Middle frontal gyrus (tissue), 1 donor: Measurements from ENCODE around the gene EDAR.

Experiments
- DNase-seq: peaks from one replicate; pipeline ENCODE4 v3.0.0-alpha.2; 2015; ENCODE audit warnings: low spot score; ENCODE audit errors: extremely low spot score

EDAR gene

DNA sequence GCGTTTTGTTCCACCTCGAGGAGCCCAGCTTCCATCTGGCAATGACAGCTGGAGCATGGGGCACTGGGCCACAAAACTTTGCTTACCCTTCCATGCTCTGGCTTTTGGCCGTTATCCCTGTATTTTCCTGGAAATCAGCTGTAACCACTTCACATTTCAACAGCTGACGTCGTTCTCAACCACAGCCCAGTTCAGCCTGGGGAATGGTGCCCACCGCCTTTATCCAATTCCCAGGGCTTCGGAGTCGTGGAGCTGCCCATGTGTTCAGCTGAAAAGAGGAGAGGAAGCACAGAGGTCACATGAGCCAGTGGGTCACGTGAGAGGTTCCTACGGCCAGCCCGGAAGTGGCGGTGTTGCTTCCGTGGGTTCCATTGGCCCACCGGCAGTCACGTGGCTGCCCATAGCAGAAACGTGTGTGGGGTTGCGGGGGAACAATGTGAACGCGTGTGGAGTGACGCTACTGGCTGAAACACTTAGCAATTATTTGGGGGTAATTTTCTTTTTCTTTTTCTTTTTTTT, 16.7 kb upstream of the EDAR start:
- DNase-seq: no peak

DNA sequence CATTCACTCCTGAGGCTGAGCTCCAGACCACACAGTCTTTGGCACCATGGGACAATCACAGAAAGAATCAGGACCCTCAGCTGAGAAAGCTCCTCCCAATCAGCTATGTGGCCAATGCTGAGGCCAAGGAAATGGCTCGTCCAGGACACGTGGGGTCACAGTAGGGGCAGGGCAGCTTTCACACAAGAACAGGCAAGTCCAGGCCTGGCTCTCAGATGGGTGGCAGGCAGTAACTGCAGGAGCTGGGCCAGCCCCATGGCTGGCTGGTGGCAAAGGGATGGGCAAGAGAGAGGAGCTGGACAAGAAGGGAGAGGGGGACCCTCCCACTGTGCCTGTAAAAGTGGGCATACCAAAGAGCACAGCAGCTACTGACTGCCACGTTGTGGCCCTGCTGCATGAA, 12.2 kb upstream of the EDAR start:
- DNase-seq: no peak

DNA sequence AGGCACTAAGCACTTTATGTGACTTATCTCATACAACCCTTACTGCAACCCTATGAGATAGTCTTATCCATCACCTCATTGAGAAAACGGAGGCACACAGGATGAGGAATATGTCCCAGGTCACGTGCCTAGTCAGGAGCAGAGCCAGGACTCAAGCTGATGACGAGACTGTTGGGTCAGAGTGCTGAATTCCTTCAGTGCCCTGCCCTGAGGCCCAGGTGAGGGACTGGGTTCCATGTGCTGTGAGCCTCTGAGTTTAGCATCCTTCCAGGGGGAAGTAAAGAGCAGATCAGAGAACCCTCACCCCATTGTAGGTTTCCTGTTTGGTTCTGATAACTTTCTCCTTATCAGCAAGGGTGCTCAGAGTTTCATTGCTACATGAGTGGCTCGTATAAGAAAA, 11.7 kb upstream of the EDAR start:
- DNase-seq: no peak

DNA sequence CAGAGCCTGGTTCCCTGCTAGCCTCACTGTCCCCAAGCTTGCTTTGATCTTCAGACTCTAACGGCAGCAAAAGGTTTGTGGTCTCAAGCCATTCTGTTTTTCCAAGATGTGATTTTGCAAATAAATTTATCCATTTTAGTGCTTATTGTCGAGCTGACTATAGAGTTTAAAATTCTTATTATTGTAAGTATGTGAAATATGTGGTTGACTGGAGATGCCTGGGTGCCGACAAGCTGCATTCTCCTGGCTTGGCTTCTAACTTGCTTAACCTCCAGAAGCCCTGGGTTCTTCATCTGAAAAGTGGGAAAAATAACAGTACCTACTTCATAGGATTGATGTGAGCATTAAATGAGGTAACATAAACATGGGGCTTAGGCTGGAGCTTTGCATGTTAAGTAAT, 9.9 kb upstream of the EDAR start:
- DNase-seq: no peak

DNA sequence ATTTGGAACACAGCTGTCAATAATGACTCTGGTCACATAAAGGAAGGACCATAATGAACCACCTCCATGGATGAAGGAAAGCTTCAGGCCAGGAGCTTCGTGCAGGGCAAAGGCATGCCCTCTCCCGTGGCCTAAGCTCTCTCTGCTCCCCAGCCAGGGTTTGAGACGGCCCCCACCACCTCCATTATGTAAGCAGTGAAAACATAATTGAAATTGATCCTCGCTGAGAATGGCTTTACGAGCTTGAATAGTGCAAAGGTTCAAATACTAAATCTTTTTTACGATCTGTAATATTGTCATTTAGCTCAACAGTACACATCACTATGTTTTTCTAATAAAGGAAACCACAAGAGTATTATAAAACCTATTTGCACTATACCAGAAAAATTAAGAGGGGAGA, 5.2 kb upstream of the EDAR start:
- no peak for DNase-seq

DNA sequence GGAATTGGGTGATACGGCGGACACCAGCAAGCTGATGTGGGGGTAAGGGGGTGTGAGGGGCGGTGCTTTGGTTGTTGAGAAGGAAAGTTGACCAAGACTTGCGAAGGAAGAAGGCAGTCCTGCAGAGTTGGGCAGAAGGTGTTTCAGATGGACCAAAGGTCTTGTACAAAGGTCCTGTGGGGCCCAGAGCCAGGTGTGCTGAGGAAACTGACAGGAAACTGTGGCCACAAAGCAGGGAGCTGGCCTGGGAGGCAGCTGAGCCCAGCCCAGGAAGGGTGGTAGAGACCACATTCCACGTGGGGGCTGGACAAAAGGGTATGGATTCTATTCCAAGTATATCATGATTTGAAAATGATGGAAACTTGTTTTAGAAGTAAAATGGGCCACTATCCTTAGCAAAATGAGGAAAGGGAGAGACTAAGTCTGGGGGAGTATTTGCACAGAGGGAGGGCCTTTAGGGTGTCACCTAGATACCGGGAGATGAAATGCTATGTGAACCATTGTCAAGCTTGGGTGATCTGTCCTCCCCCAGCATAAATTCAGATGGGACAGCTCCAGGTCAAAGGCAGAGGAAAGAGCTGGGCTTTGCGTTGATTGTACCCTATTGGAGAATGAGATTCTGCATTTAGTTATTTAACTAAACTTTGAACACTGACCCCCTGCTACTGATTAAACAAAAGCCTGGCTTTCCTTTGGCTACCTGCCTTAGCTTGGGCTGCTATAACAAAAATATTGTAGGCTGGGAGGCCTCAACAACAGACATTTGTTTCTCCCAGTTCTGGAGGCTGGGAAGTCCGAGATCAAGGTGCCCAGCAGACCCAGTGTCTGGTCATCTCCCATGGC, 4.3 kb upstream of the EDAR start:
- DNase-seq: no peak

DNA sequence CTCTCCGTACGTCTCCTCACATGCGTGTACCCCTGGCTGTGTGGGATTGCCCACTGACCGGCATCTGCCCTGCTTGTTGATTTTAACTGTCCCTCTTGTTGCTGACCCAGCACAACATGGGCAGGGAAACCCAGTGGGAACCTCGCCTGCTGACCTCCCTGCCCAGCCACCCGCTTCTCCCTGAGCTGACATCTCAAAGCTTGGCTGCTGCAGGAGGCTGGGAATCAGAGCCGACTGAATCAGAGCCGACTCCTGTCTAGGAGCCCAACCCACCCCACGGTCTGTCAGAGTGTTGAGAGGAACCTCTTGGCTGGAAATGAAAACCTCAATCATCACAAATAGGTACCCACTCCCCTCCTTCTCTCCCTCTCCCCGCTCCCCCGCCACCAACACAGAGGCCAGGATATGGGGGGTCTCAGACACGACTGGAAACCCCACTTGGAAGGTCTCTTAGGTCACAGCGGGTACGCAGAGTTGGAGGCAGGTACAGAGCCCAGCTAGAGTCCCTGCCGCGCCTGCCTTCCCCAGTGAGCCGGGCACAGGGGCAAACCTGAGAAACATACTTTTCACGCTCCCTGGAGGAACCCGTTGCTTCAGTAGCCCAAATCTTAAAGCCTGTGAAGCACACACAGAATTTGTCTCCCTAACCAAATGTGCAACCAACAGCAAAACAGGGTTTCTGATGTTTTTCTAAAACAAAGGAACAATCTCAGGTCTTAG, 784 bp downstream of the EDAR start:
- no peak for DNase-seq

DNA sequence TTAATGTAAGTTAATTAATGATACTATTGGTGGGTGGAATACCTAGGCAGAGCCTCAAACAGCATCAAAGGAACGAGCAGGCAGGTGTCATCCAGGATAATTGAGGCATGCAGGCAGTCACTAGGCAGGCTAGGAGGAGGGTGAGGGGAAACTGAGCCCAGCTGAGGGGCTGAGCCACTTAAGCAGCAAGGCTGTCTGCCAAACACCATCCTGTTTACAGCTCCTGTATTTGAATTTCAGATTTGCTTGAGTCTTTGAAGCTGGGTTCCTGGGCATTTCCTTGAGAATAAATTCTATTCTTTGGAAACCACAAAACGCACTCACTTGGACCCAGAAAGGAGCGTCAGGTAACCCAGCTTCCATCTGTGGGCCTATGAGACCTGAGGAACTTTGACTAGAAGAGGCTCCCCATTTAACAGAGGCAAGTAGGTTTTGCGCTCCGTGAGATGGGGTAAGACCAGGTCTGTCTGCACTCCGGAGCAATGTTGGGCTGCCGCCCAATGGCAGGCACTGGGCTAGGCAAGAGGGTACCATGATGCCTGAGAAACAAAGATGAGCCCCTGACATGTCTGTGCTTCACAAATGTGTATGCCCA, 2.0 kb downstream of the EDAR start:
- DNase-seq: no peak

DNA sequence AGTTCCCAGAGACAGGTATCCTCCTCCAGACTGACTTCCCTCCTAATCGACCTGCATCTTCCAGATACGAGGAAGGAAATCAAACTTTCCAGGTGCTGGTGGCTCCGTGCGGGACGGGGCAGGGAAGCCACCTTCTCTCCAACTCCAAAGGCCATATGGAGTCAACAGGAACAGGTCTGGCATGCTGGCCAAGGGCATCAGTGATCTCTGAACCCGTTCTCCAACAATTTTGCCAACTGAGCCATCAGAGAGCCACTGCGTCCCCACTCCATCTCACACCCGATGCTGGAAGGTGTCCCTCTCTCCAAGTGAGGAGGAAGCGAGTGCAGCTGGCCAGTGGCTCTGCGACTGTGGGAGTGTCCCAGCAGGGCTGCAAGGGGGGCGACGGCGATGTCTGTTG, 5.4 kb downstream of the EDAR start:
- no peak for DNase-seq

DNA sequence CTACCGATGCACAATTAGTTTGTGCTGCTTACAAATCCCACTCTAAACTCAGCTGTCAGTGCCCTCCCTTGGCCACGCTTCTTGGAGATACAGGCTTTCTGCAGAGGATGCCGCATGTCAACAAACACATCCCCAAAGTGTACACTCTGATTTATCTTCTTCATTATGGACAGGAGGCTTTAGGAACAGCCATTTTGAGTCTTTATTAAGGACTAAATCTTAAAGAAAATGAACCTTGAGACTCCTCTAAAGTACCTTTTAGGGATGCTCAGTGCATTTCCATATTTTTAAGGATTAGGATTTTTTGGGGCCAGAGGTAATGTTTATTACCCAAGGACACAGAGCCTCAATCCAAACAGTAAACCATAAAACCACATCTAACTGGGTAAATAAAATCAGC, 6.0 kb downstream of the EDAR start:
- DNase-seq: no peak

DNA sequence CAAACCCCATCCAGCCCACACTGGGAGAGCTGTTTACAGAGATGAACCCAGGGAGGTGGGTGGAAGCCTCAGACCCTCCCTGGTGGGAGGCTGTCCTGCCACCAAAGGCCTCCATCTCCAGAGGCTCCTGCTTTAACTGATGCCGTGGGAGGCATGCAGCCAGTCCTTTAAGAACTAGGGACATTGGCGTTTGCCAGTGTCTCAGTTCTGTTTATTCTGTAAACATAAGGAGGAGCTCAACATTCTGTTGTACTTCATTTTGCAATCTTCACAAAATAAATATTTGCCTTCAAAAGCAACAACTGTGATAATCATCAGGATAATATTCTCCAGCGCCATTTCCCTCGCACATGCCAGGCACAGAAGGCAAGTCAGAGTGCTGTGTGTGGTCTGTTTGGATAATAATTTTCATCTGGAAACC, 6.8 kb downstream of the EDAR start:
- no peak for DNase-seq

DNA sequence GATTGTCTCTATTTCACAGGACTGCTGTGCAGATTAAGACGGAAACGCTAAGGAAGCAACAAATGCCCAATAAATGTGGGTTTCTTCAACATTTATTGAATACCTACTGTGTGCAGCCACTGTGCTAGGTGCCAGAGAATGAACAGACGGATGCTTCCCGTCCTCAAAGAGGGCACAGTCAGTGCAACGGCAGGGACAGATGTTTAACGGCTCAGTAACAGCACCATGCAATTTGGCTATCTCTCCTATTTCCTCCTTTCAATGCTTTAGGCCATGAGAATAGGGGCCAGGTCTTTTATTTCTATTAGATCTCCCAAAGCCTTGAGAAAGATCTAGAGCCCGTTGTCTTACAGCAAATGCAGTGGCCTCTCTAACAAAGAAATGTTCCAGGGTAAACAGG, 7.2 kb downstream of the EDAR start:
- DNase-seq: no peak

DNA sequence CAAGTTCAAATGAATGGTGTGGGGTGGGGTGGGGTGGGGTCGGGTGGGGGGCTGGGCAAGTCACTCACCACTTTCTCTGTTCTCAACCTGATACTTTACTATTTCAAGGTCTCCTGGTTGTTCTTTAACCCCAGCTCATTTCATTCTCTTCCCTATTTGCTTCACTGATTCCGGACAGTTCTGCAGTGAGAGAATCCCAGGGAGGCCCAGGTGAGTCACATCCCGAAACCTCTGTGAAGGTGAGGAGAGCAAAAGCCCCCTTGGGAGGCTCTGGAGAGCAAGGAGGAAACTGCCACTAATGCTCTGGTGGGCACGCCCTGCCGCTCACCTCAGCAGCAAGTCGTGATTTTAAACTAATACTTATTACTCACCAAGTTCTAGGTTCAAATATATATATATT, 8.9 kb downstream of the EDAR start:
- DNase-seq: no peak

DNA sequence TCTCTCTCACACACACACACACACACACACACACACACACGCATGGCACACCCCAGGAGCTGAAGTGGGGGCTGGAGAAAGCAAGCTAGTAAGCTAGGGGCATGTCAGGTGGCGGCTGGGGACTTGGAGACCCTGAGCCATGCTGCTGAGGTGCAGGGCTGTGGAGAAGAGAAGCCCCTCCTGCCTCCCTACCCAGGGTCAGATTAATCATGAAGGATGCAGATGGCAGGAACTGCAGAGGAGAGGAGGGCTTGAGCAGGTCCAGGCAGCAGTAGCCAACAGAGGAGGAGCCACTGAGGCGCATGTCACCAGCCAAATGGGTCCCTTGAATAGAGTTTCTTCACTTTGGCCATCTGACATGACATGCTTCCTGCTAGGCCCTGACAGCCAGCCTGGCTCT, 9.6 kb downstream of the EDAR start:
- no peak for DNase-seq

DNA sequence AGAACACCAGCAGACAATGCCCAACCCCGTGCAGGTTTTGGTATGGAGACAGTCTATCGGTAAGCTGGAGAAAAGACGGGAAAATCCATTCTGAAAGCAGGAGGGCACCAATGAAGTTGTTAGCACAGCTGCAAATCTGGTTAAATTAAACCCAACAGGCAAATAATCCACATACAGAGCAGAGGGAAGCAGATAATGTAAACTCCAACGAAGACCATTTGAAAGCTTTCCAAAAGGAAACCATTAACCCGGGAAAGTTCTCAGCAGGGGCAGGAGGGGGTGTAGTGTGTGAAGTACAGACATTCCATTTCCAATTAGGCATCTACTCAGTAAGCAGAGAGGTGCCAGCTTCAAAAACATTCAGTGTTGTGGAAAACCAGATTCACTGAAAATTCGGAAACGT, 10.3 kb downstream of the EDAR start:
- no peak for DNase-seq

DNA sequence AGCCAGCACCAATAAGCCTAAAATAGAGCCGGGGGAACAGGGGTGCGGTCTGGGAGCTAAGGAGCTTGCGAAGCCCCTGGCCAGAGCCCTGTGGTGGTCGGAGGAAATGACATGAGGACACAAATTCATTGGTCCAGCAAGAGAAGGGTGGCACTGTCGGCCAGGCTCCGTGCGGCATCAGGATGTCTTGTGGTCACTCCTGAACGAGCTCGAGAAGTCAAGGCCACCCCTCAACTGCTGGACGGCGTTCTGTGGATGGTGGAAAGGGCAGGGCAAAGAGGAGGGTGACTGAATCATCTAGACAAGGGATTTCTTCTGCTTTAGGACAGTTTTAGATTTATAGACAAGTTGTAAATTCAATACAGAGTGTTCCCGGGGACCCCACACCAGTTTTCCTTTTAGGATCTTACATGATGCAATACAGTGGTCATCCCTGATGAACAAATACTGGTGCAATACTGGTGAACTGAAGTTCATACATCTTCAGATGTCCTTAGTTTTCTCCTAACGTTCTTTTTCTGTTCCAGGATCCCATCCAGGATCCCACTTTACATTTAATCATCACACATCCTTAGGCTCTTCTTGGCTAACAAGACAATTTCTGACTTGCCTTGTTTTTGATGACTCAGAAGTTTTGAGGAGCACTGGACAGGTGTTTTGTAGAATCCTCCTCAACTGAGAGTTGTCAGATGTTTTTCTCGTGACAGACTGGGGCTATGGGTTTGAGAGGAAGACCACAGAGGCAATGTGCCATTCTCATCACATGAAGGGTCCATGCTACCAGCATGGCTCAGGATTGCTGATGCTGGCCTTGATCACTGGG, 13.2 kb downstream of the EDAR start:
- no peak for DNase-seq

DNA sequence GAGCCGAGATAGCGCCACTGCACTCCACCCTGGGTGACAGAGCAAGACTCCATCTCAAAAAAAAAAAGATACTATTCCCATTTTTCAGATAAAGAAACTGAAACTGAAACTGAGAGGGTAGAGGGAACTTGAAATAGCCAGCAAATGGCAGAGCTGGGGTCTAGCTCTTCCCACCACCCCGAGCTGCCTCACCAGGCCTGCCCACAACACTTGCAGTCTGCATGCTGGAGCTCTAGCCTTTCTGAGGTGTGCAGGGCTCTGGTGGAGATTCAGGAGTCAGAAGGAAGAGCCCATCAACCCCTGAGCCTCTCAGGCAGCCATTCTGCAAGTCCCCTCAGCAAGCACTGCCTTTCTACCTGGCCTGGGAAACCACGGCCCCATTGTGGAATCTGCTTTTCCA, 14.3 kb downstream of the EDAR start:
- no peak for DNase-seq

DNA sequence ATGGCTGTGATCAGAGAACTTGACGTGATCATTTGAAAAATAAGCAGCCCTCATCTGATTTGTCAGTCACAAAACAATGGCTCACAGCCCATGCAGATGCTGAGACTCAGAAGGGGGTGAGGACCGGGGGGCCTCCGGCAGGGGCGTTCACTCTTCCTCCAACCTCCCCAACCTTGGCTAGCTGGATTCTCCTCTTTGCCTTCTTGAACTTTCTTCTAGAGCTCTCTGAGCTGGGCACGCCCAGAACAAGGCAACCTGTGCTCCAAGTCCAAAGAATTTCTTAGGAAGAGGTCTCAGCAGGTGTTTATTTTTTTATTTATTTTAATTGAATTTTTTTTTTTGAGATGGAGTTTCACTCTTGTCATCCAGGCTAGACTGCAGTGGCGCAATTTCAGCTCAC, 16.4 kb downstream of the EDAR start:
- no peak for DNase-seq

DNA sequence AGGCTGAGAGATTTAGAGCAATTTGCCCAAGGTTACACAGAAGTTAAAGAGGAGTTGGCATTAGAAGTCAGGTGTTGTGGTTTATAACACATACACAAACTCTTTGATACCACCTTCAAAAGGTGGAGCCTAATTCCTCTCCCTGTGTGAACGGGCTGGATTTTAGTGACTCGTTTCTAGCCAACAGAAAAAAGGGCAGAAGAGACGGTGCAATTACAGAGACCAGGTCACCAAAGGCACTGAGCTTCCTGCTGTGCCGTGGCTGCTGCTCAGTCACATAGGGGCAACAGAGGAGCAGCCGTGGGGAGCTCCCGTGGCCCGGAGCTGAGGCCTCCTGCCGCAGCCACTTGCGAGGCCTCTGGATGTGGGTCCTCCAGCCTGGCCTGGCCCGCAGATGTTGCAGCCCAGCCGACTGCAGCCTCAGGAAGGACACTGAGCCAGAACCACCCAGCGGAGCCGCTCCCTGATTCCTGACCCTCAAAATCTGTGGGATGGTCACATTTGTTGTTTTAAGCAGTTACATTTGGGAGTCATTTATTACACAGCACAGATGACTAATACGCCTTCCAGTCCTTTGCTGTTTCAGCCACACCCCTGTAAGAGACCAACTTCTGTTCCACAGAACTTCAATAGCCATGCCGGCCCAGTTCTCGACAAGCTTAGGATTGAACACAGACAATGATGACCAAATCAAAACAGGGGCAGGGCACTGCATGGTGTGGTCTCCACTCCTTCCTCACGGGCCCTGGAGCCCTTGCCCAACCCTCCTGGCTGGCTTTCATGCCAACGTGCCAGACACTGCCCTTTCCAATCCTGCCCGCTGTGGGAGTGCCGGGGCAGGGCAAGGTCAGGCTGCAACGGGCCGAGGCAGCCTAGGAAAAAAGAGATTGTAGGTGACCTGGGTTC, 17.1 kb downstream of the EDAR start:
- DNase-seq: no peak

DNA sequence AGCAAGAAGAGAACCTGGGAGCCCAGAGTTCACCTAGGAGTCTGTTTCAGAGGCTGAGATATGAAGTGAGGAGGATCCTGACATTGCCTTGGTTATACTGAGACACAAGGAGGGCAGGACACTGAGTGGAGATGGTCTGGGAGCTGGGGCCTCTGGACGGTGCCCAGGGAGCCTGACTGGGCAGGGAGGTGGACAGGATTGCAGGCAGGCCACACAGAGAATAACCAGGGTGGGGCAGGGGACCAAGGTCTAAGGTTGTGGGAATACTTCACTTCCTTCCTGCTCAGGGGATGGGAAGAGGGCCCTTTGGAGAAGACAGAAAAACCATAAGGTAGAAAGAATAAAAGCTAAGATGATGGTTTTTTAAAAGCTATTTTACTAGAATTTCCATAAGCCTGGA, 18.7 kb downstream of the EDAR start:
- no peak for DNase-seq
